Hematopoietic multipotent progenitor cell treated with erythropoietin and hydrocortisone succinate and interleukin-3 and kit ligand, for 6 days (in vitro differentiated cells): ENCODE measurements around the gene FBXO24.

Experiments used
- DNase-seq: peaks from one replicate; pipeline ENCODE4 v3.0.0-alpha.2; 2015

The FBXO24 gene

GRCh38 chr7:100598425-100598824 lies 12.3 kb downstream of the FBXO24 start:
- no peak for DNase-seq

- no peak for DNase-seq
Observed at GRCh38 chr7:100599911-100600729, 14.0 kb downstream of the FBXO24 start.

- DNase-seq = no peak
Observed at GRCh38 chr7:100600730-100601038, 14.6 kb downstream of the FBXO24 start.

GRCh38 chr7:100602889-100603725 lies 17.0 kb downstream of the FBXO24 start:
- no peak for DNase-seq

GRCh38 chr7:100603726-100604027 lies 17.5 kb downstream of the FBXO24 start:
- no peak for DNase-seq

- DNase-seq = peak; percentile 87
Observed at GRCh38 chr7:100604028-100604975, 18.2 kb downstream of the FBXO24 start.

- peak; percentile 71 for DNase-seq
Observed at GRCh38 chr7:100604976-100605911, 19.1 kb downstream of the FBXO24 start.

- DNase-seq = no peak
Observed at GRCh38 chr7:100606313-100606712, 20.2 kb downstream of the FBXO24 start.

GRCh38 chr7:100607111-100607510 lies 21.0 kb downstream of the FBXO24 start:
- no peak for DNase-seq

- DNase-seq = no peak
Observed at GRCh38 chr7:100609958-100610357, 23.8 kb downstream of the FBXO24 start.

GRCh38 chr7:100611983-100612729 lies 26.0 kb downstream of the FBXO24 start, which contains the start of gene MOSPD3:
MOSPD3 (plus strand) TSS chr7:100612540; CDS start chr7:100612792, 252 bp downstream.
- DNase-seq = peak; percentile 100

- DNase-seq = peak; percentile 70
Observed at GRCh38 chr7:100612730-100613390, 26.7 kb downstream of the FBXO24 start.

GRCh38 chr7:100613412-100614175 lies 27.5 kb downstream of the FBXO24 start:
- DNase-seq = peak; percentile 55

GRCh38 chr7:100614308-100614861 lies 28.3 kb downstream of the FBXO24 start:
- no peak for DNase-seq

GRCh38 chr7:100620239-100620638 lies 34.1 kb downstream of the FBXO24 start:
- no peak for DNase-seq

GRCh38 chr7:100620804-100621203 lies 34.7 kb downstream of the FBXO24 start:
- no peak for DNase-seq

GRCh38 chr7:100621554-100621953 lies 35.4 kb downstream of the FBXO24 start:
- no peak for DNase-seq

GRCh38 chr7:100623951-100624824 lies 38.1 kb downstream of the FBXO24 start:
- peak; percentile 93 for DNase-seq
